ENCODE results near the gene PHF2. TPM values are rescaled to one million over a fixed set of nuclear protein-coding genes. Genes with fewer than 3 reads are reported as not detected.
A peak's percentile ranks its signal among the peaks of the same experiment; 100 is the strongest.

The PHF2 gene
- polyA plus RNA-seq, 1 of the 3 experiments (the other 2 are of a cell fraction): 11.2 TPM

- DNase-seq: peak; percentile 35
- CTCF ChIA-PET: interaction anchor here (2.4 kb wide), 1 partner anchor 9 kb away, joined by 10 read pairs; no protein-coding TSS in a partner anchor
- 84% methylated on average over 13 of the region's 16 CpGs for WGBS (ENCODE audit: low lambda C conversion rate)
- H3K9me3 ChIP-seq: no peaks in the 10 kb centered on the region
- H3K36me3 ChIP-seq (replicated peaks in 1 of 2; ENCODE audit: control insufficient read depth in 1 of 2, insufficient read depth in 2 of 2, low read length in 1 of 2): peaks cover 0 to 16% of the 10 kb centered on the region in 2 experiments
- H3K4me1 ChIP-seq (ENCODE audit: control insufficient read depth in 1 of 2, insufficient read depth in 2 of 2, low read depth in 1 of 2, low read length in 1 of 2): peaks cover 0 to 6% of the 10 kb centered on the region in 2 experiments; a peak in 1 of 4 replicates
- no peaks in the 10 kb centered on the region for H3F3A ChIP-seq (replicated peaks; ENCODE audit: insufficient read depth)
- TF ChIP-seq IRF3 (IDR thresholded peaks at IDR 0.05; ENCODE audit: low read depth, low read length): no peak
- no peak for TF ChIP-seq JUND (IDR thresholded peaks at IDR 0.05)
- TF ChIP-seq TCF12 (IDR thresholded peaks at IDR 0.05): no peak
- no peak for TF ChIP-seq TEAD4 (IDR thresholded peaks at IDR 0.05; ENCODE audit: borderline replicate concordance, insufficient read depth)
- TF ChIP-seq REST (IDR thresholded peaks at IDR 0.05; ENCODE audit: low read depth, low read length): no peak
- no peak for TF ChIP-seq GATA2 (CRISPR knock-in tag; IDR thresholded peaks at IDR 0.05)
- TF ChIP-seq ELF1 (IDR thresholded peaks at IDR 0.05): no peak
- no peak for TF ChIP-seq RFX5 (IDR thresholded peaks at IDR 0.05; ENCODE audit: low read length)
- no peak for TF ChIP-seq TAF1 (IDR thresholded peaks at IDR 0.05; ENCODE audit: borderline replicate concordance, low read depth, low read length)
- no peak for TF ChIP-seq MEF2A (IDR thresholded peaks at IDR 0.05; ENCODE audit: borderline replicate concordance, low read depth)
- TF ChIP-seq FOXM1 (IDR thresholded peaks at IDR 0.05; ENCODE audit: low read depth): no peak
- TF ChIP-seq NRF1 (IDR thresholded peaks at IDR 0.05; ENCODE audit: low read depth, low read length): no peak
- TF ChIP-seq USF2 (IDR thresholded peaks at IDR 0.05; ENCODE audit: borderline replicate concordance, low read depth, low read length): no peak
- TF ChIP-seq EP300 (IDR thresholded peaks at IDR 0.05; ENCODE audit: borderline replicate concordance in 1 of 2, low read depth in 1 of 2, low read length in 1 of 2): no peak
- TF ChIP-seq SIN3A (IDR thresholded peaks at IDR 0.05; ENCODE audit: borderline replicate concordance, low read depth, low read length): no peak
- no peak for TF ChIP-seq CHD2 (IDR thresholded peaks at IDR 0.05; ENCODE audit: low read length, partially characterized antibody)
- TF ChIP-seq RAD21 (IDR thresholded peaks at IDR 0.05; ENCODE audit: low read length): no peak
- no peak for TF ChIP-seq POLR2AphosphoS5 (IDR thresholded peaks at IDR 0.05; ENCODE audit: low read depth, low read length)
- no peak for TF ChIP-seq RXRA (IDR thresholded peaks at IDR 0.05; ENCODE audit: borderline replicate concordance, low read depth)
- no peak overlapping the region for H3K4me2 ChIP-seq
- POLR2A ChIA-PET: no interaction called here
- H3K27me3 ChIP-seq (ENCODE audit: insufficient read depth): no peaks in the 10 kb centered on the region
- peaks cover 14% of the 10 kb centered on the region; the same call in 1 of the 2 replicates for H4K20me1 ChIP-seq (ENCODE audit: insufficient read depth)
- no peaks in the 10 kb centered on the region for H3K9me2 ChIP-seq
- H3K27ac ChIP-seq (ENCODE audit: low read depth in 2 of 2, low read length in 1 of 2): no peak overlapping the region
- no peaks in the 10 kb centered on the region for H3K79me2 ChIP-seq (ENCODE audit: insufficient read depth)
- no peak overlapping the region for H3K9ac ChIP-seq
- H2AFZ ChIP-seq (ENCODE audit: low read depth): no peak overlapping the region
- H3K4me3 ChIP-seq (ENCODE audit: low read depth in 2 of 2, low read length in 1 of 2): no peak overlapping the region
Measured at GRCh38 chr9:93673021-93673838, 96.8 kb downstream of the PHF2 start.

All from SK-N-SH (cell line).